ENCODE measurements around the gene SMG1.

Gene SMG1

GRCh38 chr16:18801145-18801972 is 124.8 kb downstream of the SMG1 start, which contains the start of gene ARL6IP1:
ARL6IP1 (minus strand) TSS chr16:18801549; CDS start chr16:18801466, 83 bp downstream.
- ChIA-PET CTCF (interaction anchor here (0.6 to 3.4 kb wide), 29 partner anchors 9 to 168 kb away, joined by 3 to 46 read pairs (median 4); partner anchors contain the start of gene RPS15A), POLR2A (interaction anchor here (0.6 to 5.0 kb wide), 14 partner anchors 9 to 1730 kb away, joined by 3 to 107 read pairs (median 4); partner anchors contain the start of gene RPS15A)
- TF ChIP-seq CTCF (IDR thresholded peaks at IDR 0.05; ENCODE audit: control extremely low read depth, extremely low read depth, low read depth, missing control alignments): peak; percentile 96
- DNase-seq (ENCODE audit: extremely low spot score): peak; percentile 98

- CTCF ChIA-PET: interaction anchor here (0.6 to 3.4 kb wide), 16 partner anchors 9 to 169 kb away, joined by 3 to 46 read pairs (median 4); partner anchors contain the start of gene RPS15A
- no peak for DNase-seq (ENCODE audit: extremely low spot score)
- TF ChIP-seq CTCF (IDR thresholded peaks at IDR 0.05; ENCODE audit: control extremely low read depth, extremely low read depth, low read depth, missing control alignments): no peak
- POLR2A ChIA-PET: interaction anchor here (0.6 to 5.0 kb wide), 3 partner anchors 12 to 1730 kb away, joined by 3 to 107 read pairs (median 5); partner anchors contain the start of gene RPS15A
Observed at GRCh38 chr16:18800775-18801144, 125.4 kb downstream of the SMG1 start.

- CTCF ChIA-PET: interaction anchor here (0.8 to 3.4 kb wide), 8 partner anchors 9 to 168 kb away, joined by 3 to 46 read pairs (median 4); partner anchors contain the start of gene RPS15A
- no peak for TF ChIP-seq CTCF (IDR thresholded peaks at IDR 0.05; ENCODE audit: control extremely low read depth, extremely low read depth, low read depth, missing control alignments)
- POLR2A ChIA-PET: interaction anchor here (5.0 kb wide), 1 partner anchor 11 kb away, joined by 107 read pairs; the partner anchor contains the start of gene RPS15A
- DNase-seq (ENCODE audit: extremely low spot score): no peak
Observed at GRCh38 chr16:18800293-18800692, 125.9 kb downstream of the SMG1 start.

- POLR2A ChIA-PET: interaction anchor here (5.0 kb wide), 1 partner anchor 10 kb away, joined by 107 read pairs; the partner anchor contains the start of gene RPS15A
- no peak for TF ChIP-seq CTCF (IDR thresholded peaks at IDR 0.05; ENCODE audit: control extremely low read depth, extremely low read depth, low read depth, missing control alignments)
- CTCF ChIA-PET: interaction anchor here (1.7 to 3.4 kb wide), 3 partner anchors 8 to 12 kb away, joined by 3 to 46 read pairs (median 4); partner anchors contain the start of gene RPS15A
- no peak for DNase-seq (ENCODE audit: extremely low spot score)
Observed at GRCh38 chr16:18799500-18799899, 126.7 kb downstream of the SMG1 start.

- DNase-seq (ENCODE audit: extremely low spot score): no peak
- ChIA-PET POLR2A (interaction anchor here (0.6 to 5.0 kb wide), 2 partner anchors 9 to 706 kb away, joined by 3 to 107 read pairs; partner anchors contain the start of gene RPS15A), CTCF (no interaction called here)
- no peak for TF ChIP-seq CTCF (IDR thresholded peaks at IDR 0.05; ENCODE audit: control extremely low read depth, extremely low read depth, low read depth, missing control alignments)
Observed at GRCh38 chr16:18797746-18798145, 128.5 kb downstream of the SMG1 start.

- POLR2A ChIA-PET: no interaction called here
- CTCF ChIA-PET: no interaction called here
- DNase-seq (ENCODE audit: extremely low spot score): no peak
- TF ChIP-seq CTCF (IDR thresholded peaks at IDR 0.05; ENCODE audit: control extremely low read depth, extremely low read depth, low read depth, missing control alignments): no peak
Observed at GRCh38 chr16:18796377-18796776, 129.8 kb downstream of the SMG1 start.
